CD14-positive monocyte (primary cell): ENCODE data around the gene ADSL. TPM values are rescaled to one million over a fixed set of nuclear protein-coding genes. Genes with fewer than 3 reads are reported as not detected.

Experiments
- DNase-seq, 3 donors: peaks; one replicate each; pipeline ENCODE4 v3.0.0-alpha.2; 2011 to 2022
- H2AFZ ChIP-seq: 2 replicates; pipeline ENCODE4 v1.6.0; 2012; ENCODE audit warnings: mild to moderate bottlenecking, low read depth, low read length, inconsistent platforms; ENCODE audit not compliant: insufficient read depth, poor library complexity, severe bottlenecking
- H3K27ac ChIP-seq, 2 donors: 1 replicate in 1 of 2; 2 replicates in 1 of 2; pipeline ENCODE4 v1.5.1; 2012 to 2013; ENCODE audit warnings: low read length in 2 of 2, control low read depth in 1 of 2, inconsistent platforms in 1 of 2, low read depth in 1 of 2, mild to moderate bottlenecking in 1 of 2
- H3K27me3 ChIP-seq, 2 donors: one replicate each; pipeline versions ENCODE4 v1.6.0 to v1.6.1; 2011 to 2013; ENCODE audit warnings: low read length in 2 of 2; ENCODE audit not compliant: control insufficient read depth in 2 of 2, insufficient read depth in 2 of 2
- H3K36me3 ChIP-seq, 2 donors: replicated peaks in 1 of 2; 1 replicate in 1 of 2; 2 replicates in 1 of 2; pipeline versions ENCODE4 v1.5.1 to v1.6.1; 2012 to 2013; ENCODE audit warnings: low read length in 2 of 2, control low read depth in 1 of 2, inconsistent platforms in 1 of 2, mild to moderate bottlenecking in 1 of 2; ENCODE audit not compliant: insufficient read depth in 2 of 2, control insufficient read depth in 1 of 2
- H3K4me1 ChIP-seq, 2 donors: 1 replicate in 1 of 2; 2 replicates in 1 of 2; pipeline versions ENCODE4 v1.5.1 to v1.6.1; 2012 to 2013; ENCODE audit warnings: low read length in 2 of 2, control low read depth in 1 of 2, inconsistent platforms in 1 of 2, mild to moderate bottlenecking in 1 of 2, moderate library complexity in 1 of 2; ENCODE audit not compliant: insufficient read depth in 2 of 2, control insufficient read depth in 1 of 2
- H3K4me2 ChIP-seq: replicated peaks from 2 replicates; pipeline ENCODE3; 2012; ENCODE audit warnings: low read length, moderate library complexity, mild to moderate bottlenecking; ENCODE audit not compliant: poor library complexity, severe bottlenecking; ENCODE audit errors: extremely low read depth
- H3K4me3 ChIP-seq, 3 experiments: fragments of 200-600 bp in 1 of 3; sonication (generic) in 1 of 3; replicated peaks in 1 of 3; 1 replicate in 2 of 3; 2 replicates in 1 of 3; pipeline ENCODE4 v1.5.1; 2011 to 2013; ENCODE audit warnings: low read length in 3 of 3, mild to moderate bottlenecking in 3 of 3, control low read depth in 2 of 3, low read depth in 2 of 3, inconsistent platforms in 1 of 3, moderate library complexity in 1 of 3
- H3K79me2 ChIP-seq: 2 replicates; pipeline ENCODE4 v1.6.0; 2012; ENCODE audit warnings: mild to moderate bottlenecking, control low read depth, inconsistent platforms, low read length, moderate library complexity; ENCODE audit not compliant: insufficient read depth
- H3K9ac ChIP-seq: 2 replicates; pipeline ENCODE4 v1.6.0; 2017; ENCODE audit warnings: low read length, mild to moderate bottlenecking; ENCODE audit not compliant: insufficient read depth, poor library complexity, severe bottlenecking
- H3K9me3 ChIP-seq, 2 donors: replicated peaks in 1 of 2; 1 replicate in 1 of 2; 2 replicates in 1 of 2; pipeline versions ENCODE4 v1.5.1 to v1.6.1; 2012 to 2013; ENCODE audit warnings: low read length in 2 of 2, control low read depth in 1 of 2; ENCODE audit not compliant: control insufficient read depth in 1 of 2, insufficient read depth in 1 of 2
- H4K20me1 ChIP-seq: 2 replicates; pipeline ENCODE4 v1.6.0; 2012; ENCODE audit warnings: mild to moderate bottlenecking, low read length, control low read depth, moderate library complexity; ENCODE audit not compliant: insufficient read depth
- H3K27ac Mint-ChIP-seq, 7 donors: one replicate each; pipeline ENCODE4 v1.8.0; 2020; ENCODE audit warnings: mild to moderate bottlenecking in 7 of 7, mixed read lengths in 7 of 7, moderate library complexity in 6 of 7, inconsistent platforms in 2 of 7
- H3K27me3 Mint-ChIP-seq, 3 donors: one replicate each; pipeline ENCODE4 v1.8.0; 2021 to 2022; ENCODE audit warnings: low read depth in 3 of 3, mild to moderate bottlenecking in 3 of 3, mixed read lengths in 3 of 3, moderate library complexity in 3 of 3, inconsistent platforms in 1 of 3
- H3K36me3 Mint-ChIP-seq, 2 donors: one replicate each; pipeline ENCODE4 v1.8.0; 2020; ENCODE audit warnings: mixed read lengths in 2 of 2, inconsistent platforms in 1 of 2, mild to moderate bottlenecking in 1 of 2
- H3K4me1 Mint-ChIP-seq: one replicate; pipeline ENCODE4 v1.8.0; 2020; ENCODE audit warnings: mild to moderate bottlenecking, mixed read lengths
- H3K4me3 Mint-ChIP-seq, 2 donors: one replicate each; pipeline ENCODE4 v1.8.0; 2020; ENCODE audit warnings: mild to moderate bottlenecking in 2 of 2, mixed read lengths in 2 of 2, moderate library complexity in 1 of 2
- H3K9me3 Mint-ChIP-seq, 7 donors: one replicate each; pipeline ENCODE4 v1.8.0; 2020 to 2022; ENCODE audit warnings: mixed read lengths in 7 of 7, mild to moderate bottlenecking in 6 of 7, moderate library complexity in 6 of 7, inconsistent platforms in 2 of 7
- WGBS: methylation state at CpG from one replicate; pipeline ENCODE4 v1.1.5; 2013; ENCODE audit warnings: missing lambda C conversion rate; ENCODE audit not compliant: insufficient coverage; 5-methylcytosine and 5-hydroxymethylcytosine counted together
- intact Hi-C, 2 donors: fragments of 100-400 bp; cut with micrococcal nuclease; formaldehyde crosslinking; loops; one replicate each; pipeline versions ENCODE4 v1.15.0 to v1.15.1; 2023
- polyA plus RNA-seq, 3 donors: library from polyadenylated mRNA; depleted of rRNA in 1 of 3; unstranded in 2 of 3; stranded (reverse) in 1 of 3; fragments of 300-500 nt in 2 of 3; fragments of >200 nt in 1 of 3; fragmentation: Illumina TruSeq in 2 of 3; gene quantifications; 1 replicate in 2 of 3; 2 replicates in 1 of 3; pipeline ENCODE4 v1.2.3, GENCODE V29; 2012 to 2021
- TF ChIP-seq, protein P1 (sequence below): fragments of 200-600 bp; IDR thresholded peaks from one replicate; pipeline ENCODE4 v1.8.0; 2022; ENCODE audit warnings: antibody characterized with exemption, mild to moderate bottlenecking

ADSL gene
- polyA plus RNA-seq, 3 donors: 56.7 to 82.3 (median 65.1) TPM

DNA sequence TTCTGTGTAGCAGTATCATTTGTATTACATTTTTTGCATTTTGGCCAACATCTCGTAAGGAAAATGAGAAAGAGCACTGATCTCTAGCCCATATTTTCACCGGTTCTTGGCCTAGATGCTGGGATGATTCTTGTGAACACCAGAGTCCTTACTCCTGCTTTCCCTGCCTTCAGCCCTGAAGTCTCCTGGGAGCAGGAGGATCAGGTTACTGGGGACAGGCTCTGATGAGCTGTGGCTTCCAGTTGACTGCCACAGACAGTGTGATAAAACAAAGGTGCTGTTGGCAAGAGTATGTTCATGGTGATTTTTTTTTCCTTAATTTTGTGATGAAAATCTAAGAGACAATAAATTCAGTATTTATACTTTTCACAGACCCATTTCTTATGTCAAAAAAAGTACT lies 34.2 kb upstream of the ADSL start:
- Histone ChIP-seq H2AFZ (no peak overlapping the region), H4K20me1 (peaks cover 30% of the 10 kb centered on the region), H3K4me3 (no peak overlapping the region), H3K27me3 (no peaks in the 10 kb centered on the region), H3K4me2 (no peak overlapping the region), H3K4me1 (peaks cover 26 to 27% of the 10 kb centered on the region in 2 donors), H3K79me2 (no peaks in the 10 kb centered on the region), H3K36me3 (peaks cover 86 to 97% of the 10 kb centered on the region in 2 donors), H3K9ac (no peak overlapping the region), H3K27ac (peak overlapping the region in 1 of 2 donors; percentile 41), H3K9me3 (no peaks in the 10 kb centered on the region)
- H3K9me3 Mint-ChIP-seq: no peaks in the 10 kb centered on the region
- WGBS: 100% methylated on average over 1 of the region's 2 CpGs
- no peak for DNase-seq
- no peaks in the 10 kb centered on the region for H3K27me3 Mint-ChIP-seq
- H3K36me3 Mint-ChIP-seq: peaks cover 78 to 94% of the 10 kb centered on the region in 2 donors
- TF ChIP-seq, protein P1, sequence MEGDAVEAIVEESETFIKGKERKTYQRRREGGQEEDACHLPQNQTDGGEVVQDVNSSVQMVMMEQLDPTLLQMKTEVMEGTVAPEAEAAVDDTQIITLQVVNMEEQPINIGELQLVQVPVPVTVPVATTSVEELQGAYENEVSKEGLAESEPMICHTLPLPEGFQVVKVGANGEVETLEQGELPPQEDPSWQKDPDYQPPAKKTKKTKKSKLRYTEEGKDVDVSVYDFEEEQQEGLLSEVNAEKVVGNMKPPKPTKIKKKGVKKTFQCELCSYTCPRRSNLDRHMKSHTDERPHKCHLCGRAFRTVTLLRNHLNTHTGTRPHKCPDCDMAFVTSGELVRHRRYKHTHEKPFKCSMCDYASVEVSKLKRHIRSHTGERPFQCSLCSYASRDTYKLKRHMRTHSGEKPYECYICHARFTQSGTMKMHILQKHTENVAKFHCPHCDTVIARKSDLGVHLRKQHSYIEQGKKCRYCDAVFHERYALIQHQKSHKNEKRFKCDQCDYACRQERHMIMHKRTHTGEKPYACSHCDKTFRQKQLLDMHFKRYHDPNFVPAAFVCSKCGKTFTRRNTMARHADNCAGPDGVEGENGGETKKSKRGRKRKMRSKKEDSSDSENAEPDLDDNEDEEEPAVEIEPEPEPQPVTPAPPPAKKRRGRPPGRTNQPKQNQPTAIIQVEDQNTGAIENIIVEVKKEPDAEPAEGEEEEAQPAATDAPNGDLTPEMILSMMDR: no peak
- peaks cover 27% of the 10 kb centered on the region for H3K4me1 Mint-ChIP-seq
- intact Hi-C loops: no loop called here
- H3K27ac Mint-ChIP-seq: peak overlapping the region; percentile 26 to 92 (median 84)
- H3K4me3 Mint-ChIP-seq: no peak overlapping the region

DNA sequence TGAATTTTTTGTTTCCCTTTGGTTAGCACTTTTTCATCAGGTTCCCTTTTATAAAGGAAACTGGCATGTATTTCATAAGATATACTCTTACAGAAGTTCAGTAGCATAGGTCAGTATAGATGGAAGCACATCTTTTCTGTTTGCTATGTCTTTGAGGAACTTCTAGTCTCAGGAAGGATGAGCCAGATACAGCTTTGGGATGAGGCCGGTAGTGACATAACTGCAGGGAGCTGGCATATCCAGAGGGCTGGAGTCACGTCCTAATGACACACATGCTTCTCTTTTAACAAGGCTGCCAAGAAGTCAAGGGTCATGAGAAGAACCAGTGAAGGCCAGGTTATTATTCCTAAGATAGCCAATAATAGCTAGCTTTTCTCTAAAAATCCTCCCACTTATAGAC lies 33.3 kb upstream of the ADSL start:
- WGBS: 8% methylated on average over 2 of the region's 2 CpGs

More for the DNA sequence above, 33.3 kb upstream of the ADSL start:
- H3K27me3 Mint-ChIP-seq: no peaks in the 10 kb centered on the region
- Histone ChIP-seq H3K27me3 (no peaks in the 10 kb centered on the region), H2AFZ (no peak overlapping the region), H3K9ac (no peak overlapping the region), H4K20me1 (peaks cover 30% of the 10 kb centered on the region), H3K79me2 (no peaks in the 10 kb centered on the region), H3K4me3 (no peak overlapping the region), H3K9me3 (no peaks in the 10 kb centered on the region), H3K27ac (peak overlapping the region; percentile 27 to 41), H3K4me2 (no peak overlapping the region), H3K4me1 (peaks cover 26 to 27% of the 10 kb centered on the region in 2 donors), H3K36me3 (peaks cover 84 to 97% of the 10 kb centered on the region in 2 donors)
- peaks cover 78 to 93% of the 10 kb centered on the region in 2 donors for H3K36me3 Mint-ChIP-seq
- peak; percentile 35 to 58 (median 47) for DNase-seq
- peak overlapping the region; percentile 68 to 92 (median 85) for H3K27ac Mint-ChIP-seq
- peak overlapping the region in 1 of 2 donors; percentile 10 for H3K4me3 Mint-ChIP-seq
- intact Hi-C loops: no loop called here
- peaks cover 27% of the 10 kb centered on the region for H3K4me1 Mint-ChIP-seq
- no peaks in the 10 kb centered on the region for H3K9me3 Mint-ChIP-seq
- TF ChIP-seq, protein P1: no peak
